Motor neuron (in vitro differentiated cells): ENCODE results near the gene SAYSD1. TPM values are rescaled to one million over a fixed set of nuclear protein-coding genes. Genes with fewer than 3 reads are reported as not detected.
A peak's percentile ranks its signal among the peaks of the same experiment; 100 is the strongest.
"Not testable (repeated sequence)": the region's sequence is repeated elsewhere in the genome, so short reads cannot be mapped to it uniquely, and the experiment has no call there.

Source experiments
- ATAC-seq, 8 experiments: fragments of 200-7000 bp; cut with Tn5 transposase; replicated peaks in 6 of 8; 2 replicates each; pipeline ENCODE4 v1.8.0; 2021; ENCODE audit warnings: mild to moderate bottlenecking in 8 of 8, moderate library complexity in 8 of 8
- H3K27ac ChIP-seq, 2 donors: fragments of 250-450 bp; sonication (Bioruptor Pico); 2 replicates each; pipeline ENCODE4 v1.9.0; 2021; ENCODE audit warnings: antibody characterized with exemption in 2 of 2, mild to moderate bottlenecking in 2 of 2, moderate library complexity in 1 of 2
- H3K4me1 ChIP-seq, 2 donors: fragments of 250-450 bp; sonication (Bioruptor Pico); replicated peaks in 1 of 2; 2 replicates each; pipeline ENCODE4 v1.6.1; 2021; ENCODE audit warnings: antibody characterized with exemption in 2 of 2, mild to moderate bottlenecking in 2 of 2, moderate library complexity in 1 of 2
- H3K4me3 ChIP-seq, 5 donors: fragments of 250-450 bp; sonication (Bioruptor Pico); 2 replicates each; pipeline ENCODE4 v1.9.0; 2021; ENCODE audit warnings: antibody characterized with exemption in 5 of 5, mild to moderate bottlenecking in 5 of 5, moderate library complexity in 4 of 5
- WGBS, 10 experiments: fragments of 450-650 bp; shearing (Covaris generic); methylation state at CpG; one replicate each; pipeline ENCODE4 v1.0.0; 2022; 5-methylcytosine and 5-hydroxymethylcytosine counted together
- in situ Hi-C, 9 experiments: fragments of 400-800 bp; cut with MboI; loops; one replicate each; pipeline ENCODE4 v1.15.0; 2021; ENCODE audit warnings: low sequenced_read_pairs in 9 of 9, low pct_unique_long_range_greater_than_20kb in 2 of 9; ENCODE audit not compliant: unreplicated experiment in 9 of 9
- total RNA-seq, 8 experiments: library from RNA; unstranded; fragments of 300-600 nt; gene quantifications; 2 replicates each; pipeline versions ENCODE4 v1.2.3 to v1.2.4, GENCODE V29; 2022

The SAYSD1 gene
- total RNA-seq, 8 experiments from 2014 or later, result 8.8 to 14.3 (median 11.9) TPM

GRCh38 chr6:39136207-39136606 is 21.2 kb upstream of the SAYSD1 start:
- in situ Hi-C loops, H3K4me3 ChIP-seq, H3K27ac ChIP-seq, ATAC-seq, H3K4me1 ChIP-seq: not testable (repeated sequence)
- WGBS, 10 experiments, result 8 to 100% (median 74%) methylated on average over 1 to 4 of the region's 7 CpGs; no CpG with 5 or more reads in 4 of the 10 experiments

DNA sequence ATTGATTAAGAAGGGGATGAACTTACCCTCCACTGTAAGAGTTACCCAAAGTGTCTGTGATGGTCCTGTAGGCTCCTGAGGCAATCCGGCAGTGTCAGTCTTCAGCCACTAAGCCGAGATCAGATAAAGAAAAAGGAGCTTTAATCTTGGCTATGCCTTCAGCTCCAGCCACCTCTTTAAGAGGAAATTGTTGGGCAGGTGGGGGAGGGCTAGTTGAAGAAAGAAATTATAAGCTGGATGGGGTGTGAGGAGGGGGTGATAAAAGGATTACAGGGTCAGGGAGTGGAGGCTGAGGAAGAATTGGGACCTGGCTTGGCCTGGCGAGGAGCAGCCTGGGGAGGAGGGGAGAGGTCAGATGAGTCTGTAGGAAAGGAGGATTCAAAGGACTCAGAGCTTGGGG is 19.8 kb upstream of the SAYSD1 start:
- in situ Hi-C loops, H3K4me3 ChIP-seq, ATAC-seq, H3K27ac ChIP-seq: not testable (repeated sequence)
- H3K4me1 ChIP-seq, result peaks cover 5 to 11% of the 10 kb centered on the region in 2 donors
- 20 to 100% (median 64%) methylated on average over 1 to 2 of the region's 3 CpGs; no CpG with 5 or more reads in 5 of the 10 experiments for WGBS, 10 experiments

GRCh38 chr6:39130691-39131090 is 15.7 kb upstream of the SAYSD1 start:
- in situ Hi-C loops, result no loop called here
- peaks cover 5 to 11% of the 10 kb centered on the region in 2 donors for H3K4me1 ChIP-seq
- peak in 1 of 8 experiments; percentile 36 for ATAC-seq
- H3K27ac ChIP-seq, result no peak overlapping the region
- no peak overlapping the region for H3K4me3 ChIP-seq
- WGBS, 10 experiments, result 29 to 100% (median 79%) methylated on average over 1 of the region's 1 CpG; no CpG with 5 or more reads in 2 of the 10 experiments

GRCh38 chr6:39128832-39129231 is 13.8 kb upstream of the SAYSD1 start:
- Histone ChIP-seq H3K4me3 (no peak overlapping the region), H3K4me1 (peaks cover 5 to 11% of the 10 kb centered on the region in 2 donors), H3K27ac (no peak overlapping the region)
- ATAC-seq, result no peak
- in situ Hi-C loops, result no loop called here

DNA sequence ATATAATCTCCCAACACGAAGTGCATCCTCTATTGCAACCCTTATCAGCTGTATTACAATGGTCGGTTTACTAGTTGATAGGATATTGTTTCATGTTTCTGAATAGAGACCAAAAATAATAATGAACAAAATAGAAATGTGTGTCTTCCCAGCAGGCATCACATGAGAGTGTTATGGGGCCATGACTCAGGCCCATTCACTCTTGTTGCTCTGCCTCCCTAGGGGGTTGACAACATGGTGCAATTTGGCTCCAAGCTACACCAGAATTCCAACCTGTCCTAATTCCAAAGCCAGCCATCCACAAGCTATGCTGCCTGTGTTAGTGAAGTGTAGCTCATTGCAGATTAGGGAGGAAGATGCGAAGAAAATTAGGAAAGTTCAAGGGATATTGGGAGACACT is 13.1 kb upstream of the SAYSD1 start:
- in situ Hi-C loops, result no loop called here
- Histone ChIP-seq H3K4me3 (no peak overlapping the region), H3K4me1 (peaks cover 5 to 11% of the 10 kb centered on the region in 2 donors), H3K27ac (no peak overlapping the region)
- ATAC-seq, result no peak
- WGBS, 10 experiments, result 0 to 100% (median 57%) methylated on average over 1 to 3 of the region's 3 CpGs; no CpG with 5 or more reads in 2 of the 10 experiments

DNA sequence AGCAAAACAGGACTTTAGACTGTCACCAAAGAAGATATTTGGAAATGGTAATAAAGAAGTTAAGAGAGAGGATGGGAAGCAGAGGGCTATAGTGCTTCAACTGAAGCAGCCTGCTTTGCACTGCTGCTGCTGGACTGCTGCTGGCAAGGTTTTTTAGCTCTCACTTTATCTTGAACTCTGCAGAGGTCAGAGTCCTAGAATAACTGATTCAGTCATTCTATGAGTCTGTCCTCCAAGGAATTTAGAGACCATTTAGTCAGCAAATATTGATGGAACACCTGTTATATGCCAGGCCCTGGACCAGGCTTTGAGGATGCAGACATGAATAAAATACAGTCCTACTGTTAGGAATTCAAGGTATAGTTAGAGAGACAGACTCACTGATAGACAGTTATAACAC is 9.1 kb upstream of the SAYSD1 start:
- no peak overlapping the region for H3K4me3 ChIP-seq
- H3K27ac ChIP-seq, result no peak overlapping the region
- in situ Hi-C loops, result no loop called here
- ATAC-seq, result no peak
- no peaks in the 10 kb centered on the region for H3K4me1 ChIP-seq

GRCh38 chr6:39118921-39119320 is 3.9 kb upstream of the SAYSD1 start:
- in situ Hi-C loops, result no loop called here
- Histone ChIP-seq H3K4me3 (no peak overlapping the region), H3K4me1 (peaks cover 6% of the 10 kb centered on the region in 2 donors), H3K27ac (no peak overlapping the region)
- no peak for ATAC-seq
- 25 to 100% (median 89%) methylated on average over 1 to 4 of the region's 4 CpGs for WGBS, 10 experiments

- 0 to 19% (median 0%) methylated on average over 1 to 6 of the region's 11 CpGs; no CpG with 5 or more reads in 2 of the 10 experiments for WGBS, 10 experiments
- ATAC-seq, result peak in 2 of 8 experiments; percentile 8 to 10
- Histone ChIP-seq H3K27ac (no peak overlapping the region), H3K4me3 (peak overlapping the region; percentile 55 to 77 (median 60)), H3K4me1 (peaks cover 12 to 13% of the 10 kb centered on the region in 2 donors)
- in situ Hi-C loops, result no loop called here
Observed at GRCh38 chr6:39114388-39114703, 640 bp downstream of the SAYSD1 start.

- Histone ChIP-seq H3K4me1 (peaks cover 12 to 13% of the 10 kb centered on the region in 2 donors), H3K4me3 (peak overlapping the region; percentile 55 to 77 (median 60)), H3K27ac (no peak overlapping the region)
- in situ Hi-C loops, result no loop called here
- WGBS, 10 experiments, result 78 to 100% (median 92%) methylated on average over 1 of the region's 1 CpG; no CpG with 5 or more reads in 2 of the 10 experiments
- ATAC-seq, result no peak
Observed at GRCh38 chr6:39113788-39114187, 1.2 kb downstream of the SAYSD1 start.

GRCh38 chr6:39111280-39111679 is 3.7 kb downstream of the SAYSD1 start:
- Histone ChIP-seq H3K4me1 (peaks cover 12 to 13% of the 10 kb centered on the region in 2 donors), H3K4me3 (no peak overlapping the region), H3K27ac (no peak overlapping the region)
- ATAC-seq, result no peak
- in situ Hi-C loops, result no loop called here
- 69 to 82% (median 76%) methylated on average over 5 of the region's 5 CpGs for WGBS, 10 experiments

DNA sequence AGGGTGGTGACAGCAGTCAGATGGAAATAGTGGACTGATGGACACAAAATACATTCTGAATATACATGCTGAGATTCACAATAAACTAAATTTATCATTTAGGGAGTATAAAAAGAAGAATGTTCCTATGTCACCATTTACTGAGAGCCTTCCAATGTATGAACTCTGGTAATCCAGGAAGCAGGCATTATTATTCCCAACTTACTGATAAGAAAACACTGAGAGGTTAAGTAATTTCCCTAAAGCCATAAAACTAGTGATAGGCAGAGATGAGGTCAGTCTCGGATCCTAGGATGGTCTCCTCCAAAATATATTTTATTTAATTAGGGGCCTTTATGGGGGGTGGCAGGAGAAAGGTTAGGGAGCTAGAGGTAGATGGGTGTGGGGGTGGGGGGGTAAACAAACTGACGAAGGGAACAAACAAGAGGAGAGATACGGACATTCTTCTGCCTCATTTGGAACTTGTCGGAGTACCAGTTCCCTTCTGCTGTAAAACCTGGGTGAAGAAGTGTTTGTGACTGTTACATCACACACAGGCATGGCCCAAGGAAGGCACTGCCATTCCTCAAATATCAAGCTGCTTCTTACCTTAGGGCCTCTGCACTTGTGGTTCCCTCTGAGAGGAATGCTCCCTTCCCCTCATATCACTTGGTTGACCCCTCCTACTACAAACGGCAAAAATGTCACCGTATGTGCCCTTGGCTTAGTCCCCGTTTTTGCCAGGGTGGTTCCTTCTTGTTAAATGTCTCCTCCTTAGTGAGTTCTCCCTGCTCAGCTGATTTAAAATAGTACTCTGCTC is 6.7 kb downstream of the SAYSD1 start:
- Histone ChIP-seq H3K4me1 (peaks cover 0 to 1% of the 10 kb centered on the region in 2 donors), H3K4me3 (no peak overlapping the region), H3K27ac (no peak overlapping the region)
- WGBS, 10 experiments, result 70 to 94% (median 88%) methylated on average over 1 to 6 of the region's 7 CpGs; no CpG with 5 or more reads in 2 of the 10 experiments
- in situ Hi-C loops, result no loop called here
- ATAC-seq, result no peak

DNA sequence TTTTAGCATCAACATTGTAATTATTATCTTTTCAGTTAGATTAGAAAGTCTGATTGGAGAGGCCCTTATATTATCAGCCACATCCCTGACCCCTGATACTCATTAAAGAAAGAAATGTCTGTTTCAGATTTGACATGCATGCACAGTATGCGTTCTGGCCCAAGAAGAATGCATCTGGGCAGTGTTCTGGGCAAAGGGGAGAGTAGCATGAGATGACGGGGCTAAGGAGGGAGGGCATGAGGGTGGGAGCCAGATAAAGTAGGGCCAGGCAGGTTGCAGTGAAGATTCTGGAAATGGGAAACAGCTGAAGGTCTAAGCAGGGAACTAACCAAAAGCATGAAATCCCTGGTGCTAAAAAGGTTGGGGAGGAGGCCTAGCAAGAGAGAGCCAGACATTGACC is 7.3 kb downstream of the SAYSD1 start:
- Histone ChIP-seq H3K4me1 (no peaks in the 10 kb centered on the region), H3K4me3 (no peak overlapping the region), H3K27ac (no peak overlapping the region)
- in situ Hi-C loops, result no loop called here
- ATAC-seq, result no peak
- WGBS, 10 experiments, result 0 to 86% (median 61%) methylated on average over 1 to 2 of the region's 2 CpGs; no CpG with 5 or more reads in 6 of the 10 experiments

DNA sequence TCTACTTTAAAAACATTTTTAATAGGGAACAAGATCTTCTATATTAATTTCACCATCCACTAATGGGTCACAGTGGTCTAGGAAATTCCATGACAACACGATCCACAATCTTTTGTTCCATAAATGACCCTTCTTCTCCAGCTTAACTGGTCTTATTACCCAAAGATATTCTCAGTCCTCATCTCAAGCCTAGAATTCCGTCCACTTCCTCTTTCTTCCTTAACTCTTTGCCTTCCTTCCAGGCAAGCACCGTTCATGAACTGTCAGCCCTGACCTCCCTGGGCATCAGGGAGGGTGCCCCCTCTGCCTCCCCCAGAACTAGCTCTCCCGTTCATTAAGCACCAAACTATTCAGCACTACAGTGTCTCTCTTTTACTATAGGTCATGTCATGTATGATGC is 8.0 kb downstream of the SAYSD1 start:
- Histone ChIP-seq H3K4me1 (peaks cover 0 to 2% of the 10 kb centered on the region in 2 donors), H3K27ac (no peak overlapping the region), H3K4me3 (no peak overlapping the region)
- 55 to 100% (median 81%) methylated on average over 1 to 4 of the region's 4 CpGs for WGBS, 10 experiments
- ATAC-seq, result no peak
- in situ Hi-C loops, result no loop called here

DNA sequence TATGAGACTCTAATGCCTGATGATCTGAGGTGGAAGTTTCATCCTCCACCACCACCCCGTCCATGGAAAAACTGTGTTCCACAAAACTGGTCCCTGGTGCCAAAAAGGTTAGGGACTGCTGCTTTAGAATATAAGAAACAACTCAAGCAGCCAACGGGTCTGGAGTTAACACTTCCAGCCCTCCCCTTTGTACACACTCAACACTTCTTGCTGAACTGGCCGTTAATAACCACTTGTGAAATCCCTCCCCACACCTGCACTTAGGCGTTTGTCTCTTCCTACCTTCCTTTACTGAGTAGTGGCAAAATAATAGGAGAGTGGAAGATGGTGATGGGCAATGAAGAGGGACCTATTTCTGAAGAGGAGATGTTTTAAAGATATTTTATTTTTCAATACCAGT is 10.5 kb downstream of the SAYSD1 start:
- 40 to 100% (median 75%) methylated on average over 1 to 4 of the region's 4 CpGs; no CpG with 5 or more reads in 3 of the 10 experiments for WGBS, 10 experiments
- in situ Hi-C loops, result no loop called here
- peaks cover 0 to 3% of the 10 kb centered on the region in 2 donors for H3K4me1 ChIP-seq
- ATAC-seq, result no peak
- H3K27ac ChIP-seq, result no peak overlapping the region
- H3K4me3 ChIP-seq, result no peak overlapping the region
